HG02981 (cell line): ENCODE measurements around the gene CAPN10.

Source experiments
- ATAC-seq: cut with Tn5 transposase; IDR thresholded peaks from one replicate; pipeline ENCODE4 v1.9.1; 2021; ENCODE audit warnings: mild to moderate bottlenecking, moderate library complexity; ENCODE audit not compliant: unreplicated experiment

Gene CAPN10

GRCh38 chr2:240622531-240623235, 36.1 kb downstream of the CAPN10 start:
- no peak for ATAC-seq

GRCh38 chr2:240623531-240624010, 37.0 kb downstream of the CAPN10 start:
- ATAC-seq: no peak

GRCh38 chr2:240624011-240624949, 37.7 kb downstream of the CAPN10 start:
- ATAC-seq: no peak

- no peak for ATAC-seq
Observed at GRCh38 chr2:240624950-240625621, 38.6 kb downstream of the CAPN10 start, which contains the start of gene GPR35. GPR35 (plus strand) TSS chr2:240625480; CDS start chr2:240629953, 4,473 bp downstream.

- no peak for ATAC-seq
Observed at GRCh38 chr2:240626531-240627300, 40.2 kb downstream of the CAPN10 start.

GRCh38 chr2:240627736-240628506, 41.4 kb downstream of the CAPN10 start:
- ATAC-seq: no peak

- ATAC-seq: no peak
Observed at GRCh38 chr2:240628507-240628807, 41.9 kb downstream of the CAPN10 start.

GRCh38 chr2:240628808-240629618, 42.5 kb downstream of the CAPN10 start:
- no peak for ATAC-seq

- ATAC-seq: no peak
Observed at GRCh38 chr2:240629619-240629967, 43.1 kb downstream of the CAPN10 start.

- no peak for ATAC-seq
Observed at GRCh38 chr2:240629968-240630770, 43.6 kb downstream of the CAPN10 start.

GRCh38 chr2:240630771-240631547, 44.4 kb downstream of the CAPN10 start:
- ATAC-seq: no peak

- ATAC-seq: no peak
Observed at GRCh38 chr2:240631548-240632305, 45.2 kb downstream of the CAPN10 start.

- ATAC-seq: no peak
Observed at GRCh38 chr2:240632306-240632721, 45.8 kb downstream of the CAPN10 start.

GRCh38 chr2:240635121-240635997, 48.8 kb downstream of the CAPN10 start:
- ATAC-seq: no peak

GRCh38 chr2:240635998-240636547, 49.5 kb downstream of the CAPN10 start:
- ATAC-seq: no peak
